ENCODE data around the gene LSS.

GRCh38 chr21:46212721-46213484, 15.7 kb downstream of the LSS start:
- TF ChIP-seq CTCF (IDR thresholded peaks at IDR 0.05) (no peak), EZH2 (IDR thresholded peaks at IDR 0.05) (no peak), EZH2phosphoT487 (IDR thresholded peaks at IDR 0.05) (no peak)

Data from neural progenitor cell (in vitro differentiated cells).